Glomerular endothelial cell (primary cell): Measurements from ENCODE around the gene ADCYAP1R1. TPM values are rescaled to one million over a fixed set of nuclear protein-coding genes. Genes with fewer than 3 reads are reported as not detected.
"Not testable (repeated sequence)": the region's sequence is repeated elsewhere in the genome, so short reads cannot be mapped to it uniquely, and the experiment has no call there.

Source experiments
- DNase-seq: peaks from one replicate; pipeline ENCODE4 v3.0.0-alpha.2; 2011; ENCODE audit warnings: low read depth, low spot score; ENCODE audit errors: extremely low read depth
- total RNA-seq: library from RNA; depleted of rRNA; stranded (reverse); fragments of >200 nt; gene quantifications from 2 replicates; pipeline ENCODE4 v1.2.3, GENCODE V29; 2015

Gene ADCYAP1R1
- total RNA-seq, 1 donor from 2014 or later: not detected

DNA sequence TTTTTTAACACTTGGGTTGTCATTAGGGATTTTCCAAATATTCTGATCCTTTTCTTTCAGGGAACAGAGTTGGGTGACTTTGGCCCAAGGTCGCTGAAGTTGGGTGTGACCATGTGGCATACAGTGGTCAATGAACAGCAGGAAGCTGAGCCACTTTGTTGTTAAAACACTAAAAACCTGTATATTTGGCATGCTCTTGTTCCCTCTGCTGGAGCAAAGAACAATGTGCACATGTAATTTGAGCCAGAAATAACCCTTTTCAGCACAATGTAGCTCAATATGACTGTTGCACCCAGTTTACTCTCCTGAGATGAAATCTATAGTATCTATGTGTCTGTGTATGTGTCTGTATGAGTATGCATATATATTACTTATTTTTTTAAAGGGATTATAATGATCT lies 74.9 kb downstream of the ADCYAP1R1 start:
- no peak for DNase-seq

DNA sequence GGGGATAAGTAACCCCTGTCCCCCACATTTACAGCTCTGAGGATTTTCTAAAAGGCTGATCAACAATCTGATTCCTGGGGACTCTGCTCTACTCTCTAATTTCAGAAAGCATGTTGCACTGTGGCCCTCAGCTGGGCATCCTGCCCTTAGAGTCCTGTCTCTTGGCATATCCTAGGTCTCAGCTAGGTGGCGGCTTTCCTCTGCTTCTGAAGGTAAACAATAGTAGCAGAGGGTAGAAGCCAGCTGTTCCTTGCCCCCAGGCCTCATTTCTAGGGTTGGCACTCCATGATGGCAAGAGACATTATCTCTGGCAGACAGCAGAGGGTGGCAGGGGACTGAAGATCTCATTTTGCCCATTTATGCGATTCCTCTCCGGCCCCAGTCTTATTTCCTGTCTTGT lies 77.0 kb downstream of the ADCYAP1R1 start:
- DNase-seq: no peak

DNA sequence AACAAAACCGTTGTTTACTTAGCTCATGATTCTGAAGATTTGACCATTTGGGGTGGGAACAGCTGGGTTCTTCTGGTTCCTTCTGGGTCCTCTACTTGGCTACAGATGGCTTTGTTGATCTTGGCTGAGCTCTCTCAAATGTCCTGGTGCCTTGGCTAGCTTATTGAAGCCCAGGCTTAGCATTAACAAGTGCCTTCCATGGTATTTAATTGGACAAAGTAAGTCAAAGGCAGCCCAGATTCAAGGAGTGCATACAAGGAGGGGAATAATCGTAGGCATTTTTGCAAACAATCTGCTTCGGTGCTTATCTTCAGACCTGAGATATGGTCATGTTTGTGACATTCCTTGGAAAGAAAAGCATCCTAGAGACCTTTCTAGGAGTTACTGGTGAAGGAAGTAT lies 81.4 kb downstream of the ADCYAP1R1 start:
- DNase-seq: no peak

- DNase-seq: no peak
Measured at GRCh38 chr7:31134246-31135188, 82.4 kb downstream of the ADCYAP1R1 start.

GRCh38 chr7:31137234-31137633 lies 85.1 kb downstream of the ADCYAP1R1 start:
- DNase-seq: no peak

DNA sequence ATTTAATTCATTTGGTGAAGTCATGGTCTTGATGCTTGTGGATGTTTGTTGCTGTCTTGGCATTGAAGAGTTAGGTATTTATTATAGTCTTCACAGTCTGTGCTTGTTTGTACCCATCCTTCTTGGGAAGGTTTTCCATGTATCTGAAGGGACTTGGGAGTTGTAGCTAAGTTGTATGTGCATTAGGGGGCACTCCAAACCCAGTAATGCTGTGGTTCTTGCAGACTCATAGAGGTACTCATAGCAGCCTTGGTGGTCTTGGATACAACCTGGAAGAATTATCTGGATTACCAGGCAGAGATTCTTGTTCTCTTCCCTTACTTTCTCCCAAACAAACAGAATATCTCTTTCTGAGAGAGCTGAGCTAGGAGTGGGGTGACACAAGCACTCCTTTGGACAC lies 93.2 kb downstream of the ADCYAP1R1 start:
- no peak for DNase-seq

DNA sequence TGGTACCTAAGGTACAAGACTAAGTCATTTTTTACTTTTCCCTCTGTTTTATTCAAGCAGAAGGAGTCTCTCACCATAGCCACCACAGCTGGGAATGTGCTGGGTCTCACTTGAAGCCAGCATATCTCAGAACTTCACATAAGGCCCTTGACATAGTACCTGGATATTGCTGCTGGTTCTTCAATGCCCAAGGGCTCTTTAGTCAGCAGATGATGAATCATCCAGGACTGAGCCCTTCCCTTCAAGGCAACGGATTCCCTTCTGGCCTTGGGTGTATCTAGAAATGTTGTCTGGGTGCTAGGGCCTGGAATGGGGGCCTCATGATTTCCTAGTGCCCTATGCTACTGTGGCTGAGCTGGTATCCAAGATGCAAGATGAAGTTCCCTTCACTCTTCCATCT lies 93.9 kb downstream of the ADCYAP1R1 start:
- DNase-seq: no peak

GRCh38 chr7:31146538-31146937 lies 94.4 kb downstream of the ADCYAP1R1 start:
- DNase-seq: no peak

GRCh38 chr7:31151849-31152248 lies 99.7 kb downstream of the ADCYAP1R1 start:
- DNase-seq: no peak

DNA sequence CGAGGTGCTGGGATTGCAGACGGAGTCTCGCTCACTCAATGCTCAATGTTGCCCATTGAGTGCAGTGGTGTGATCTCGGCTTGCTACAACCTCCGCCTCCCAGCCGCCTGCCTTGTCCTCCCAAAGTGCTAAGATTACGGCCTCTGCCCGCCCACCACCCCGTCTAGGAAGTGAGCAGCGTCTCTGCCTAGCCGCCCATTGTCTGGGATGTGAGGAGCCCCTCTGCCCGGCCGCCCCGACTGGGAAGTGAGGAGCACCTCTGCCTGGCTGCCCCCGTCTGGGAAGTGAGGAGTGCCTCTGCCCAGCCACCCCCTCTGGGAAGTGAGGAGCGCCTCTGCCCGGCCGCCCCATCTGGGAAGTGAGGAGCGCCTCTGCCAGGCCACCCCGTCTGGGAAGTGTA lies 101.2 kb downstream of the ADCYAP1R1 start:
- not testable (repeated sequence) for DNase-seq

- DNase-seq: no peak
Measured at GRCh38 chr7:31160941-31161340, 108.8 kb downstream of the ADCYAP1R1 start.

Other genes with a start within 250 kb of the ADCYAP1R1 start
- 0.82 and 6.9 TPM in 2 replicates for gene AQP1, start 140.5 kb upstream of the ADCYAP1R1 start, total RNA-seq
- not detected in 2 replicates for gene GHRHR, start 88.4 kb upstream of the ADCYAP1R1 start, total RNA-seq